Parathyroid adenoma (tissue), 2 donors: ENCODE results near the gene PRKN.

Source experiments
- H2AFZ ChIP-seq: fragments of 300-600 bp; sonication (generic); one replicate; pipeline ENCODE4 v1.7.0; 2017; ENCODE audit warnings: antibody characterized with exemption, mild to moderate bottlenecking
- H3K27ac ChIP-seq: fragments of 300-600 bp; sonication (generic); one replicate; pipeline ENCODE4 v1.7.0; 2017
- H3K27me3 ChIP-seq: fragments of 300-600 bp; sonication (generic); one replicate; pipeline ENCODE4 v1.7.0; 2017; ENCODE audit warnings: low read length; ENCODE audit not compliant: control insufficient read depth, insufficient read depth
- H3K36me3 ChIP-seq: fragments of 300-600 bp; sonication (generic); one replicate; pipeline ENCODE4 v1.7.0; 2017; ENCODE audit warnings: low read length; ENCODE audit not compliant: control insufficient read depth, insufficient read depth
- H3K4me1 ChIP-seq: fragments of 300-600 bp; sonication (generic); one replicate; pipeline ENCODE4 v1.7.0; 2017; ENCODE audit warnings: control low read depth
- H3K4me2 ChIP-seq: fragments of 300-600 bp; sonication (generic); one replicate; pipeline ENCODE4 v1.7.0; 2017; ENCODE audit warnings: low read length
- H3K4me3 ChIP-seq: fragments of 300-600 bp; sonication (generic); one replicate; pipeline ENCODE4 v1.7.0; 2017; ENCODE audit warnings: low read depth, low read length
- H3K79me2 ChIP-seq: fragments of 300-600 bp; sonication (generic); one replicate; pipeline ENCODE4 v1.7.0; 2017; ENCODE audit warnings: control low read depth
- H3K9ac ChIP-seq: fragments of 300-600 bp; sonication (generic); one replicate; pipeline ENCODE4 v1.7.0; 2017; ENCODE audit warnings: mild to moderate bottlenecking
- H3K9me3 ChIP-seq: fragments of 300-600 bp; sonication (generic); one replicate; pipeline ENCODE4 v1.7.0; 2017; ENCODE audit warnings: low read length; ENCODE audit not compliant: control insufficient read depth
- CTCF ChIP-seq: fragments of 300-600 bp; sonication (generic); IDR thresholded peaks from one replicate; pipeline ENCODE4 v1.7.0; 2017; ENCODE audit warnings: antibody characterized with exemption, mild to moderate bottlenecking
- donor health status: primary hyperparathyroidism.

The PRKN gene

DNA sequence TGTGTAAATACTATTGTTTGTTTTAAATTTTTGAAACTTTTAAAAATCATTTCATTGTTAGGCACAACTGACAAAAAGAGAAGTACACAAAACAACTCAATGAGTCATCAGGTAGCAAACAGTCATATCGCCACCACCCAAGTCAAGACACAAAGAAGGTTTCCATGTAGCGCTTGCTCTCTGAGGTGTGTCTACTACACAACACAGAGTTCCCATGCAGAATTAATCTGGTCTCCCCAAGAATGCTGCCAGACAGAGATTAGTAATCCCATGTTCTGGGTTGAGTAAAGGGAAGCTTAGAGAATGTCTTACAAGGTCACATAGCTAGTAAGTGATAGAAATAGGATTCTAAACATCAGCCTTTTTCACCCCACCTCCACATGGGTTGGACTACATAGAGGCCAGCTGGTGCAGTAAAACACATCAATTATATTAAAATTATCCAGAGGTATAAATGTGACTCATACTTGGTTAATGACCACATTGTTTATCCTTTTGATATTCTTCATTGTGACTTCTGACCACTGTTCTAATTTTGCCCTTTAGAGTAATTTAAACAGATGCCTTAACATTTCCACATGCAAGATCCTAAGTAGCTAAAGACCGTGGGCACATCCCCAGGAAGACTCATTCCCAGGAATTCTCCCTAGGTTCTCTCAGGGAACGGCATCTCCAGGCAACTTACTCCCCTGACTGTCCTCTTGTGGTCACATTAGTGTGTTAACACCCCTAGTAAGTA, 413.5 kb downstream of the PRKN start:
- no peaks in the 10 kb centered on the region for H3K9me3 ChIP-seq
- H3K4me1 ChIP-seq, result no peaks in the 10 kb centered on the region
- H3K4me3 ChIP-seq, result no peak overlapping the region
- H3K27me3 ChIP-seq, result no peaks in the 10 kb centered on the region
- H3K79me2 ChIP-seq, result no peaks in the 10 kb centered on the region
- H3K36me3 ChIP-seq, result no peaks in the 10 kb centered on the region
- no peak overlapping the region for H3K27ac ChIP-seq
- no peak overlapping the region for H3K9ac ChIP-seq
- no peak overlapping the region for H2AFZ ChIP-seq
- no peak overlapping the region for H3K4me2 ChIP-seq
- no peak for TF ChIP-seq CTCF

DNA sequence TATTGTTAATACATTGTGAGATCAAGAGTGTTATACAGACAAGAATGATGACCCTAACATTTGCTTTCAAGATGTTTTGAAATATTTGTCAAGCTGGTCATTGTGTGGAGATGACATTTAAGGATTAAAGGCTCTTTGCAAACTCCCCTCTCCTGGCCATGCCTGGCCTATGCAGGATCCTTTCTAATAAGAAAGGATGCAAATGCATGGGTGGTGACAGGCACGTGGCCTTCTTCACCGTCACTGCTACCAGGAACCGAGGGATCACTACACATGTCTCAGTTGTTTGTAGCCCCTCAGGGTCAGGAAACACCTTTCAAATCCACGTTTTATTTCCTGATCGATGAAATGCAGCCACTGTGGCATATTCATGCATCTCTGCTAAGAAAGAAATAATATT, 419.7 kb downstream of the PRKN start:
- Histone ChIP-seq H3K36me3 (no peaks in the 10 kb centered on the region), H3K4me3 (no peak overlapping the region), H3K79me2 (no peaks in the 10 kb centered on the region), H2AFZ (no peak overlapping the region), H3K27ac (no peak overlapping the region), H3K4me2 (no peak overlapping the region), H3K27me3 (no peaks in the 10 kb centered on the region), H3K4me1 (no peaks in the 10 kb centered on the region), H3K9me3 (no peaks in the 10 kb centered on the region), H3K9ac (no peak overlapping the region)
- TF ChIP-seq CTCF, result no peak

GRCh38 chr6:162306616-162307015, 420.9 kb downstream of the PRKN start:
- no peak overlapping the region for H3K9ac ChIP-seq
- no peak overlapping the region for H2AFZ ChIP-seq
- TF ChIP-seq CTCF, result no peak
- H3K4me2 ChIP-seq, result no peak overlapping the region
- no peaks in the 10 kb centered on the region for H3K9me3 ChIP-seq
- no peaks in the 10 kb centered on the region for H3K27me3 ChIP-seq
- no peak overlapping the region for H3K4me3 ChIP-seq
- H3K36me3 ChIP-seq, result no peaks in the 10 kb centered on the region
- no peaks in the 10 kb centered on the region for H3K4me1 ChIP-seq
- no peaks in the 10 kb centered on the region for H3K79me2 ChIP-seq
- no peak overlapping the region for H3K27ac ChIP-seq

DNA sequence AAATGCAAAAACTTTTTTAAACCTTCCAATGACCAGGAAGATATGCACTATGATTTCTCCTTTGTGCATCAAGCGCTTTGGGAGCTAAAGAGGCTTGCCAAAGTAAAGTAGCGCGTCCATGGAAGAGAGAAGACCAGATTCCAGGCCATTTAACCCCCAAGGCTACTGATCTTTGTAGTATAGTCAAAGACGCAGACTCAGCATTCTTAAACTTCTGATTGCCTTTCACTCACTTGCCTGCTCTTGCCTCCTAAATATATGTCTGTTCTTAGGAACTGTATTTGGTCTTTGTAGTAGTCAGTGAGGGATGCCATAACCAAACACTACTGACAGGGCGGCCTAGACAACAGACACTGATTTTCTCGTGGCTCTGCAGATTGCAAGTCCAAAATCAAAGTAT, 426.4 kb downstream of the PRKN start:
- H3K4me1 ChIP-seq, result no peaks in the 10 kb centered on the region
- no peaks in the 10 kb centered on the region for H3K27me3 ChIP-seq
- H2AFZ ChIP-seq, result no peak overlapping the region
- no peaks in the 10 kb centered on the region for H3K9me3 ChIP-seq
- H3K36me3 ChIP-seq, result no peaks in the 10 kb centered on the region
- no peak overlapping the region for H3K27ac ChIP-seq
- H3K4me2 ChIP-seq, result no peak overlapping the region
- TF ChIP-seq CTCF, result no peak
- H3K9ac ChIP-seq, result no peak overlapping the region
- H3K79me2 ChIP-seq, result no peaks in the 10 kb centered on the region
- no peak overlapping the region for H3K4me3 ChIP-seq

GRCh38 chr6:162294029-162294428, 433.5 kb downstream of the PRKN start:
- Histone ChIP-seq H3K27me3 (no peaks in the 10 kb centered on the region), H2AFZ (no peak overlapping the region), H3K4me3 (no peak overlapping the region), H3K4me2 (no peak overlapping the region), H3K27ac (no peak overlapping the region), H3K36me3 (no peaks in the 10 kb centered on the region), H3K79me2 (no peaks in the 10 kb centered on the region), H3K9me3 (no peaks in the 10 kb centered on the region), H3K4me1 (no peaks in the 10 kb centered on the region), H3K9ac (no peak overlapping the region)
- TF ChIP-seq CTCF, result no peak
